Naive thymus-derived CD4-positive, alpha-beta T cell (primary cell): ENCODE results near the gene FIGNL2. TPM values are rescaled to one million over a fixed set of nuclear protein-coding genes. Genes with fewer than 3 reads are reported as not detected.
"Not testable (repeated sequence)": the region's sequence is repeated elsewhere in the genome, so short reads cannot be mapped to it uniquely, and the experiment has no call there.

Experiments used
- ATAC-seq: fragments of 150-1000 bp; cut with Tn5 transposase; 2 replicates; pipeline ENCODE4 v1.10.0; 2021; ENCODE audit warnings: mild to moderate bottlenecking, moderate library complexity
- CTCF ChIA-PET: fragments of 350-600 bp; sonication (Branson Sonifier 250); formaldehyde crosslinking; loops from one replicate; lab custom pipeline; 2021; ENCODE audit warnings: antibody characterized with exemption; lab: Charles Lee
- POLR2A ChIA-PET: fragments of 350-600 bp; sonication (Branson Sonifier 250); formaldehyde crosslinking; loops from one replicate; lab custom pipeline; 2021; ENCODE audit warnings: antibody characterized with exemption, inconsistent platforms; lab: Charles Lee
- DNase-seq, 9 donors: peaks; one replicate each; pipeline versions ENCODE4 v3.0.0 to v3.0.0-alpha.2; 2020 to 2022; ENCODE audit warnings: mixed read lengths in 1 of 9
- H3K27ac ChIP-seq: one replicate; pipeline ENCODE4 v1.7.0; 2013; ENCODE audit warnings: mild to moderate bottlenecking, low read depth, low read length, moderate library complexity
- H3K27me3 ChIP-seq, 2 donors: one replicate each; pipeline ENCODE4 v1.7.0; 2013; ENCODE audit warnings: low read length in 2 of 2, mild to moderate bottlenecking in 2 of 2, moderate library complexity in 2 of 2; ENCODE audit not compliant: control insufficient read depth in 2 of 2, insufficient read depth in 2 of 2
- H3K36me3 ChIP-seq, 3 experiments: 1 replicate in 2 of 3; 2 replicates in 1 of 3; pipeline ENCODE4 v1.7.0; 2013; ENCODE audit warnings: low read length in 3 of 3, mild to moderate bottlenecking in 3 of 3, moderate library complexity in 1 of 3; ENCODE audit not compliant: insufficient read depth in 3 of 3, control insufficient read depth in 2 of 3
- H3K4me1 ChIP-seq, 2 donors: one replicate each; pipeline ENCODE4 v1.7.0; 2013; ENCODE audit warnings: low read length in 2 of 2, mild to moderate bottlenecking in 2 of 2, moderate library complexity in 1 of 2; ENCODE audit not compliant: control insufficient read depth in 2 of 2, insufficient read depth in 2 of 2
- H3K4me3 ChIP-seq: 2 replicates; pipeline ENCODE4 v1.7.0; 2013; ENCODE audit warnings: mild to moderate bottlenecking, low read length
- H3K9me3 ChIP-seq, 3 experiments: 1 replicate in 2 of 3; 2 replicates in 1 of 3; pipeline ENCODE4 v1.7.0; 2013; ENCODE audit warnings: low read length in 3 of 3; ENCODE audit not compliant: control insufficient read depth in 2 of 3
- H3K27ac Mint-ChIP-seq, 9 donors: one replicate each; pipeline ENCODE4 v1.8.0; 2020 to 2022; ENCODE audit warnings: mixed read lengths in 9 of 9, mild to moderate bottlenecking in 8 of 9, moderate library complexity in 5 of 9, inconsistent platforms in 2 of 9
- H3K27me3 Mint-ChIP-seq, 5 donors: one replicate each; pipeline ENCODE4 v1.8.0; 2021 to 2022; ENCODE audit warnings: mixed read lengths in 5 of 5, mild to moderate bottlenecking in 1 of 5
- H3K36me3 Mint-ChIP-seq, 5 donors: one replicate each; pipeline ENCODE4 v1.8.0; 2020 to 2022; ENCODE audit warnings: mixed read lengths in 5 of 5, mild to moderate bottlenecking in 3 of 5, inconsistent platforms in 1 of 5
- H3K4me1 Mint-ChIP-seq, 7 donors: one replicate each; pipeline ENCODE4 v1.8.0; 2020 to 2022; ENCODE audit warnings: mixed read lengths in 7 of 7, mild to moderate bottlenecking in 3 of 7, inconsistent platforms in 1 of 7
- H3K4me3 Mint-ChIP-seq, 10 donors: one replicate each; pipeline ENCODE4 v1.8.0; 2020 to 2022; ENCODE audit warnings: mild to moderate bottlenecking in 10 of 10, mixed read lengths in 10 of 10, moderate library complexity in 6 of 10, inconsistent platforms in 2 of 10
- H3K9me3 Mint-ChIP-seq, 11 donors: one replicate each; pipeline ENCODE4 v1.8.0; 2020 to 2022; ENCODE audit warnings: mixed read lengths in 11 of 11, mild to moderate bottlenecking in 4 of 11, inconsistent platforms in 1 of 11, moderate library complexity in 1 of 11
- intact Hi-C, 2 donors: fragments of 100-400 bp; cut with micrococcal nuclease; formaldehyde crosslinking; loops; one replicate each; pipeline ENCODE4 v1.15.1; 2023
- polyA plus RNA-seq, 2 donors: library from polyadenylated mRNA; unstranded; fragments of 300-500 nt; fragmentation: Illumina TruSeq; gene quantifications; one replicate each; pipeline ENCODE4 v1.2.3, GENCODE V29; 2021
- total RNA-seq, 6 experiments: library from RNA in 5 of 6; stranded (reverse) in 5 of 6; gene quantifications; 1 replicate in 5 of 6; 2 replicates in 1 of 6; pipeline ENCODE4 v1.2.3 and lab custom pipeline; 2021 to 2026

FIGNL2 gene
- total and polyA plus RNA-seq, 7 experiments from 2014 or later = 0.07 to 2.1 (median 1.3) TPM; not detected in 1

- no peaks in the 10 kb centered on the region for H3K36me3 ChIP-seq
- DNase-seq (no peak), ATAC-seq (no peak)
- peaks cover 14 to 23% (median 21%) of the 10 kb centered on the region in 7 donors for H3K4me1 Mint-ChIP-seq
- no peaks in the 10 kb centered on the region for H3K9me3 Mint-ChIP-seq
- intact Hi-C loops = no loop called here
- no peak overlapping the region for H3K27ac ChIP-seq
- peak overlapping the region; percentile 10 to 72 (median 44) for H3K4me3 Mint-ChIP-seq
- POLR2A ChIA-PET = no interaction called here
- H3K9me3 ChIP-seq = no peaks in the 10 kb centered on the region
- peaks cover 0 to 2% of the 10 kb centered on the region in 2 donors for H3K27me3 ChIP-seq
- no peaks in the 10 kb centered on the region for H3K36me3 Mint-ChIP-seq
- CTCF ChIA-PET = interaction anchor here (0.5 to 1.8 kb wide), 2 partner anchors 10 to 1996 kb away, joined by 3 to 8 read pairs; no protein-coding TSS in a partner anchor
- H3K27me3 Mint-ChIP-seq = peaks cover 9 to 38% (median 30%) of the 10 kb centered on the region in 5 donors
- peaks cover 0 to 15% of the 10 kb centered on the region in 2 donors for H3K4me1 ChIP-seq
- no peak overlapping the region for H3K4me3 ChIP-seq
- peak overlapping the region in 3 of 9 donors; percentile 12 to 71 (median 38) for H3K27ac Mint-ChIP-seq
Observed at GRCh38 chr12:51833448-51834227, 14.9 kb downstream of the FIGNL2 start.

DNA sequence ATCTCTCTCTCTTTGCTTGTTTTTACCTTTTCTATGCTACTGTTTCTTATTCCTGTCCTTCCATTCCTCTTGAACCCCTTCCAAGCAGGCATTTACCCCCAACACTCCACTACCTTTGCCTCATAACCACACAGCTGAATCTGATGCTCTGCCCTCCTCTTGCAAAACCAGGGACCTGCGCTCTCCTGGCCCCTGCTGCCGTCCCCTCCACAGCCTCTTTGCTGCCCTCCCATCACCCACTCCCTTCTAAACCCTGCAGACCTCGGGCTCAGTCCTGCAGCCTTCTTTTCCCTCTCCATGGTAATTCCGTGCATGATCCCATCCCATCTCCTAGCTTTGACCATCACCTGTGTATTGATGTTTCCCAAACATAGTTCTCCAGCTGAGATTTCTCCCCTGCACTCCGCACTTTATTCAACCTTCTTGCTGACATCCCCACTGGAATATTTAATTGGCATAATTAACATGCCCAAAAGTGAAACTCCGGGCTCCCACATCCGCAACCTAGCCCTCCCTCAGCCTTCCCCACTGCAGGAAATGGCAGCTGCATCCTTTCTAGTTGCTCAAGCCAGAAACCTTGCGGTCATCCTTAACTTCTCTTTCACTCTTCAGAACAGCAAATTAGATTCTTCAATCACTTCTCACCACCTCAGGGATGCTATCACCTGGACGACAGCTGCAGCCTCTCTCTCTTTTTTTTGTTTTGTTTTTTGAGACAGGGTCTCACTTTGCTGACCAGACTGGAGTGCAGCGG lies 16.0 kb downstream of the FIGNL2 start:
- H3K27ac Mint-ChIP-seq = no peak overlapping the region
- CTCF ChIA-PET = interaction anchor here (0.5 to 1.9 kb wide), 4 partner anchors 9 to 1997 kb away, joined by 3 to 8 read pairs (median 4); no protein-coding TSS in a partner anchor
- H3K27me3 ChIP-seq = no peaks in the 10 kb centered on the region

GRCh38 chr12:51831817-51832216 lies 16.7 kb downstream of the FIGNL2 start:
- H3K4me3 ChIP-seq, H3K27ac Mint-ChIP-seq, H3K9me3 Mint-ChIP-seq, ATAC-seq, H3K36me3 Mint-ChIP-seq, DNase-seq, H3K27ac ChIP-seq, intact Hi-C loops, H3K36me3 ChIP-seq, H3K27me3 ChIP-seq, H3K9me3 ChIP-seq: not testable (repeated sequence)
- ChIA-PET CTCF (interaction anchor here (1.8 to 1.9 kb wide), 2 partner anchors 9 to 11 kb away, joined by 4 to 8 read pairs; no protein-coding TSS in a partner anchor), POLR2A (interaction anchor here (1.4 kb wide), 1 partner anchor 11 kb away, joined by 3 read pairs; no protein-coding TSS in a partner anchor)
- Mint-ChIP-seq H3K27me3 (peaks cover 6 to 33% (median 27%) of the 10 kb centered on the region in 5 donors), H3K4me1 (peaks cover 30 to 36% (median 35%) of the 10 kb centered on the region in 7 donors), H3K4me3 (peak overlapping the region in 1 of 10 donors; percentile 63)
- H3K4me1 ChIP-seq = peaks cover 0 to 27% of the 10 kb centered on the region in 2 donors

More for the DNA sequence above, 16.0 kb downstream of the FIGNL2 start:
- H3K4me3 Mint-ChIP-seq = peak overlapping the region in 9 of 10 donors; percentile 9 to 70 (median 51)
- Histone ChIP-seq H3K27ac (no peak overlapping the region), H3K36me3 (no peaks in the 10 kb centered on the region), H3K4me1 (peaks cover 0 to 26% of the 10 kb centered on the region in 2 donors), H3K4me3 (peak overlapping the region; percentile 17), H3K9me3 (no peaks in the 10 kb centered on the region)
- peak; percentile 38 for ATAC-seq
- no peaks in the 10 kb centered on the region for H3K9me3 Mint-ChIP-seq
- H3K36me3 Mint-ChIP-seq = no peaks in the 10 kb centered on the region
- H3K27me3 Mint-ChIP-seq = peaks cover 9 to 34% (median 28%) of the 10 kb centered on the region in 5 donors
- DNase-seq = peak in 1 of 9 donors; percentile 12
- H3K4me1 Mint-ChIP-seq = peaks cover 24 to 34% (median 31%) of the 10 kb centered on the region in 7 donors
- intact Hi-C loops = no loop called here
- POLR2A ChIA-PET = no interaction called here

DNA sequence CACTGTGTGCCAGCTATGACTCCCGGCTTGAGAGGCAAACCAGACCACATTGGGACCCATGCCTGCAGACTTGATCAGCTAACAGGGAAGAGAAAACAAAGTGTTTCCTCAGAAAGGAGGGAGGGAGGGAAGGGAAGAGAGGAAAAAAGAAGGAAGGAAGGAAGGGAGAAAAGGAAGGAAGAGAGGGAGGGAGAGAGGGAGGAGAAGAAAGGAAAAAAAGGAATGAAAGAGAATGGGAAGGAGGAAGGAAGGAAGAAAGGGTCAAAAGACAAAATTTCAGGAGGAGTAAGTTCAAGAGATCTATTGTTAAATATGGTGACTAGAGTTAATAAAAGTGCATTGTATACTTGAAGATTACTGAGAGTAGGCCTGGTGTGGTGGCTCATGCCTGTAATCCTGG lies 18.9 kb downstream of the FIGNL2 start:
- DNase-seq = no peak
- CTCF ChIA-PET = no interaction called here
- no peak overlapping the region for H3K27ac ChIP-seq
- no peak for ATAC-seq
- no peaks in the 10 kb centered on the region for H3K27me3 ChIP-seq
- H3K9me3 Mint-ChIP-seq = no peaks in the 10 kb centered on the region
- no peak overlapping the region for H3K27ac Mint-ChIP-seq
- no peaks in the 10 kb centered on the region for H3K9me3 ChIP-seq
- POLR2A ChIA-PET = no interaction called here
- no peaks in the 10 kb centered on the region for H3K36me3 ChIP-seq
- no peak overlapping the region for H3K4me3 ChIP-seq
- H3K4me3 Mint-ChIP-seq = no peak overlapping the region
- H3K27me3 Mint-ChIP-seq = peaks cover 6 to 28% (median 22%) of the 10 kb centered on the region in 5 donors
- H3K4me1 ChIP-seq = peaks cover 0 to 27% of the 10 kb centered on the region in 2 donors
- intact Hi-C loops = loop anchor here in 1 of 2 donors (5.0 to 10.0 kb wide), 2 partner anchors 48 to 125 kb away; partner anchors contain the start of gene ACVR1B
- no peaks in the 10 kb centered on the region for H3K36me3 Mint-ChIP-seq
- H3K4me1 Mint-ChIP-seq = peaks cover 32 to 38% (median 35%) of the 10 kb centered on the region in 7 donors

GRCh38 chr12:51829011-51829481 lies 19.5 kb downstream of the FIGNL2 start:
- DNase-seq (no peak), ATAC-seq (no peak)
- Mint-ChIP-seq H3K4me1 (peaks cover 34 to 39% (median 35%) of the 10 kb centered on the region in 7 donors), H3K36me3 (no peaks in the 10 kb centered on the region), H3K27ac (no peak overlapping the region), H3K27me3 (peaks cover 4 to 27% (median 20%) of the 10 kb centered on the region in 5 donors), H3K4me3 (peak overlapping the region in 1 of 10 donors; percentile 6), H3K9me3 (no peaks in the 10 kb centered on the region)
- Histone ChIP-seq H3K36me3 (no peaks in the 10 kb centered on the region), H3K4me3 (no peak overlapping the region), H3K27ac (no peak overlapping the region), H3K4me1 (peaks cover 0 to 30% of the 10 kb centered on the region in 2 donors), H3K27me3 (no peaks in the 10 kb centered on the region), H3K9me3 (no peaks in the 10 kb centered on the region)
- intact Hi-C loops = loop anchor here in 1 of 2 donors (5.0 to 10.0 kb wide), 2 partner anchors 48 to 126 kb away; partner anchors contain the start of gene ACVR1B
- ChIA-PET CTCF (no interaction called here), POLR2A (no interaction called here)
